NCI-H146 treated with DMSO at 0.1 percent for 48 hours (cell line): ENCODE data around the gene FBRSL1.

Experiments
- DNase-seq: peaks from one replicate; lab custom pipeline; 2025; ENCODE audit not compliant: unreplicated experiment; lab: John Stamatoyannopoulos, UW

Gene FBRSL1

GRCh38 chr12:132510111-132510724 is 20.3 kb downstream of the FBRSL1 start:
- no peak for DNase-seq

- DNase-seq = no peak
Observed at GRCh38 chr12:132510746-132511477, 21.0 kb downstream of the FBRSL1 start.

GRCh38 chr12:132511516-132512196 is 21.7 kb downstream of the FBRSL1 start:
- DNase-seq = no peak

- no peak for DNase-seq
Observed at GRCh38 chr12:132512197-132513069, 22.5 kb downstream of the FBRSL1 start.

- no peak for DNase-seq
Observed at GRCh38 chr12:132513070-132513398, 23.1 kb downstream of the FBRSL1 start.

- no peak for DNase-seq
Observed at GRCh38 chr12:132513458-132514135, 23.6 kb downstream of the FBRSL1 start.

GRCh38 chr12:132514216-132514820 is 24.4 kb downstream of the FBRSL1 start:
- no peak for DNase-seq

- no peak for DNase-seq
Observed at GRCh38 chr12:132514838-132515237, 24.9 kb downstream of the FBRSL1 start.

GRCh38 chr12:132516095-132517012 is 26.4 kb downstream of the FBRSL1 start:
- DNase-seq = no peak

GRCh38 chr12:132517013-132517739 is 27.2 kb downstream of the FBRSL1 start:
- DNase-seq = no peak

GRCh38 chr12:132517740-132518100 is 27.8 kb downstream of the FBRSL1 start:
- DNase-seq = no peak

GRCh38 chr12:132518354-132518992 is 28.5 kb downstream of the FBRSL1 start:
- no peak for DNase-seq

- no peak for DNase-seq
Observed at GRCh38 chr12:132520421-132521199, 30.7 kb downstream of the FBRSL1 start.

- DNase-seq = no peak
Observed at GRCh38 chr12:132521200-132521580, 31.2 kb downstream of the FBRSL1 start.

- DNase-seq = no peak
Observed at GRCh38 chr12:132521712-132522292, 31.9 kb downstream of the FBRSL1 start.

GRCh38 chr12:132522592-132523380 is 32.8 kb downstream of the FBRSL1 start:
- no peak for DNase-seq
